CD4-positive, alpha-beta T cell (primary cell): ENCODE data around the gene MCF2L2. TPM values are rescaled to one million over a fixed set of nuclear protein-coding genes. Genes with fewer than 3 reads are reported as not detected.

ENCODE experiments used
- ATAC-seq: fragments of 200-7000 bp; cut with Tn5 transposase; one replicate; pipeline ENCODE4 v1.10.0; 2022; ENCODE audit warnings: mild to moderate bottlenecking; ENCODE audit not compliant: poor library complexity
- CTCF ChIA-PET: fragments of 350-600 bp; sonication (Branson Sonifier 250); formaldehyde crosslinking; loops from one replicate; lab custom pipeline; 2021; ENCODE audit warnings: antibody characterized with exemption, inconsistent platforms; lab: Charles Lee
- POLR2A ChIA-PET: fragments of 350-600 bp; sonication (Branson Sonifier 250); formaldehyde crosslinking; loops from one replicate; lab custom pipeline; 2021; ENCODE audit warnings: antibody characterized with exemption, inconsistent platforms; lab: Charles Lee
- DNase-seq, 14 experiments: peaks; one replicate each; pipeline ENCODE4 v3.0.0-alpha.2; 2013 to 2020; ENCODE audit warnings: mixed read lengths in 2 of 14
- H3K27ac ChIP-seq, 2 donors: one replicate each; pipeline versions ENCODE4 v1.5.1 to v1.7.0; 2013; ENCODE audit warnings: low read length in 2 of 2, low read depth in 1 of 2, mild to moderate bottlenecking in 1 of 2
- H3K27me3 ChIP-seq, 2 experiments: 1 replicate in 1 of 2; 2 replicates in 1 of 2; pipeline versions ENCODE4 v1.6.1 to v1.7.0; 2013; ENCODE audit warnings: low read length in 2 of 2, control low read depth in 1 of 2, mild to moderate bottlenecking in 1 of 2, moderate library complexity in 1 of 2; ENCODE audit not compliant: insufficient read depth in 2 of 2, control insufficient read depth in 1 of 2
- H3K36me3 ChIP-seq: one replicate; pipeline ENCODE4 v1.6.1; 2013; ENCODE audit warnings: low read length, control low read depth; ENCODE audit not compliant: insufficient read depth
- H3K4me1 ChIP-seq: one replicate; pipeline ENCODE4 v1.6.1; 2013; ENCODE audit warnings: low read length, control low read depth; ENCODE audit not compliant: insufficient read depth
- H3K4me3 ChIP-seq: one replicate; pipeline ENCODE4 v1.5.1; 2013; ENCODE audit warnings: mild to moderate bottlenecking, low read length, moderate library complexity
- H3K9me3 ChIP-seq, 2 experiments: 1 replicate in 1 of 2; 2 replicates in 1 of 2; pipeline versions ENCODE4 v1.6.1 to v1.7.0; 2013; ENCODE audit warnings: low read length in 2 of 2, mild to moderate bottlenecking in 2 of 2, control low read depth in 1 of 2, moderate library complexity in 1 of 2; ENCODE audit not compliant: control insufficient read depth in 1 of 2, insufficient read depth in 1 of 2
- H3K27ac Mint-ChIP-seq: one replicate; pipeline ENCODE4 v1.8.0; 2020; ENCODE audit warnings: mixed read lengths
- H3K27me3 Mint-ChIP-seq: one replicate; pipeline ENCODE4 v1.8.0; 2021; ENCODE audit warnings: mixed read lengths
- H3K36me3 Mint-ChIP-seq: one replicate; pipeline ENCODE4 v1.8.0; 2021; ENCODE audit warnings: low read depth, mixed read lengths
- H3K4me1 Mint-ChIP-seq: one replicate; pipeline ENCODE4 v1.8.0; 2021; ENCODE audit warnings: low read depth, mixed read lengths
- H3K4me3 Mint-ChIP-seq: one replicate; pipeline ENCODE4 v1.8.0; 2020; ENCODE audit warnings: mild to moderate bottlenecking, mixed read lengths
- H3K9me3 Mint-ChIP-seq: one replicate; pipeline ENCODE4 v1.8.0; 2020; ENCODE audit warnings: mixed read lengths
- intact Hi-C, 2 experiments: fragments of 100-400 bp; cut with DNase I in 1 of 2; cut with micrococcal nuclease in 1 of 2; formaldehyde crosslinking; loops; one replicate each; pipeline versions ENCODE4 v1.15.1 to v1.9.0; 2023 to 2025; cut with DNase I, micrococcal nuclease
- total RNA-seq, 174 experiments: library from RNA in 2 of 174; stranded (reverse) in 2 of 174; gene quantifications; one replicate each; pipeline ENCODE4 v1.2.3 and lab custom pipeline; 2021 to 2026
- TF ChIP-seq, protein P1 (sequence below): fragments of 200-600 bp; IDR thresholded peaks from one replicate; pipeline ENCODE4 v1.8.0; 2022; ENCODE audit warnings: antibody characterized with exemption, mild to moderate bottlenecking

Gene MCF2L2
- total RNA-seq, 2 experiments from 2014 or later = 3.8 to 4.1 TPM

DNA sequence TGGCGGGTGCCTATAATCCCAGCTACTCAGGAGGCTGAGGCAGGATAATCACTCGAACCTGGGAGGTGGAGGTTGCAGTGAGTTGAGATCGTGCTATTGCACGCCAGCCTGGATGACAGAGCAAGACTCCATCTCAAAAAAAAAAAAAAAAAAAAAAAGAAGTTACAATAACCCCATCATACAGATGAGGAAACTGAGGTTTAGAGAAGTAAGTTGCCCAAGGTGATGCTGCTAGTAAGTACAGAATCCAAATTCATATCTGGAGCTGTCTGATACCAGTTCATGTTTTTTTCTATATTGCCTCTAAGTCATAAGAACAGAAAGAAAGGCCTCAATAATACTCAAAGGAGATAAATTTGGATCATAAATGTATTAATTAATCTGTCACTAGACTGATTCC is 40.6 kb downstream of the MCF2L2 start:
- no peak for DNase-seq
- no peak overlapping the region for H3K4me3 ChIP-seq

DNA sequence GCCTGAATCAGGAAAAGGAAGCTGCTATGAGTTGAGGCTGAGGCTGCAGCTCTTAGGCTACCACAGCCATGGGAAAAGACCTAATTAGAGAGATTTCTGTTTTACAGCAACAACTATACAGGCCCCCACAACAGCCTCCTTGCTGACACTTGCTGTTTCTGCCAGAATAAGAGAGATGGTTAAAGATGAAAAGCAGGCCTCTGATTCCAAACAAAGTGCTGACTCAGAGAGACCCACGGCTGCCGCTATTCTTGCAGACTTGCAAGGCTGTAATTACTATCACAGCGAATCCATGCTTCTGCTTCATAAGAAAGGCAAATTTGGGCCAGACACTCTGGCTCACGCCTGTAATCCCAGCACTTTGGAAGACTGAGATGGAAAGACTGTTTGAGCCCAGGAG is 41.8 kb downstream of the MCF2L2 start:
- intact Hi-C loops = loop anchor here (1.0 to 10.0 kb wide), 6 partner anchors 102 to 672 kb away; no protein-coding TSS in a partner anchor
- Mint-ChIP-seq H3K27me3 (no peaks in the 10 kb centered on the region), H3K9me3 (no peaks in the 10 kb centered on the region), H3K27ac (no peak overlapping the region), H3K4me3 (no peak overlapping the region), H3K36me3 (no peaks in the 10 kb centered on the region), H3K4me1 (no peaks in the 10 kb centered on the region)
- no peaks in the 10 kb centered on the region for H3K27me3 ChIP-seq
- TF ChIP-seq, protein P1, sequence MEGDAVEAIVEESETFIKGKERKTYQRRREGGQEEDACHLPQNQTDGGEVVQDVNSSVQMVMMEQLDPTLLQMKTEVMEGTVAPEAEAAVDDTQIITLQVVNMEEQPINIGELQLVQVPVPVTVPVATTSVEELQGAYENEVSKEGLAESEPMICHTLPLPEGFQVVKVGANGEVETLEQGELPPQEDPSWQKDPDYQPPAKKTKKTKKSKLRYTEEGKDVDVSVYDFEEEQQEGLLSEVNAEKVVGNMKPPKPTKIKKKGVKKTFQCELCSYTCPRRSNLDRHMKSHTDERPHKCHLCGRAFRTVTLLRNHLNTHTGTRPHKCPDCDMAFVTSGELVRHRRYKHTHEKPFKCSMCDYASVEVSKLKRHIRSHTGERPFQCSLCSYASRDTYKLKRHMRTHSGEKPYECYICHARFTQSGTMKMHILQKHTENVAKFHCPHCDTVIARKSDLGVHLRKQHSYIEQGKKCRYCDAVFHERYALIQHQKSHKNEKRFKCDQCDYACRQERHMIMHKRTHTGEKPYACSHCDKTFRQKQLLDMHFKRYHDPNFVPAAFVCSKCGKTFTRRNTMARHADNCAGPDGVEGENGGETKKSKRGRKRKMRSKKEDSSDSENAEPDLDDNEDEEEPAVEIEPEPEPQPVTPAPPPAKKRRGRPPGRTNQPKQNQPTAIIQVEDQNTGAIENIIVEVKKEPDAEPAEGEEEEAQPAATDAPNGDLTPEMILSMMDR = no peak
- H3K36me3 ChIP-seq = no peaks in the 10 kb centered on the region
- ChIA-PET CTCF (no interaction called here), POLR2A (no interaction called here)
- H3K4me1 ChIP-seq = no peaks in the 10 kb centered on the region
- no peak overlapping the region for H3K4me3 ChIP-seq
- no peaks in the 10 kb centered on the region for H3K9me3 ChIP-seq
- H3K27ac ChIP-seq = no peak overlapping the region
- no peak for ATAC-seq
- DNase-seq = no peak

More for the DNA sequence above, 40.6 kb downstream of the MCF2L2 start:
- no peak overlapping the region for H3K4me3 Mint-ChIP-seq
- Histone ChIP-seq H3K27me3 (no peaks in the 10 kb centered on the region), H3K9me3 (no peaks in the 10 kb centered on the region), H3K36me3 (no peaks in the 10 kb centered on the region), H3K27ac (no peak overlapping the region), H3K4me1 (no peaks in the 10 kb centered on the region)
- ChIA-PET CTCF (interaction anchor here (1.9 kb wide), 1 partner anchor 266 kb away, joined by 5 read pairs; no protein-coding TSS in a partner anchor), POLR2A (no interaction called here)
- H3K27ac Mint-ChIP-seq = no peak overlapping the region
- ATAC-seq = no peak
- intact Hi-C loops = loop anchor here (2.0 to 10.0 kb wide), 4 partner anchors 103 to 673 kb away; no protein-coding TSS in a partner anchor
- H3K36me3 Mint-ChIP-seq = no peaks in the 10 kb centered on the region
- TF ChIP-seq, protein P1 = no peak
- no peaks in the 10 kb centered on the region for H3K27me3 Mint-ChIP-seq
- no peaks in the 10 kb centered on the region for H3K9me3 Mint-ChIP-seq
- no peaks in the 10 kb centered on the region for H3K4me1 Mint-ChIP-seq

DNA sequence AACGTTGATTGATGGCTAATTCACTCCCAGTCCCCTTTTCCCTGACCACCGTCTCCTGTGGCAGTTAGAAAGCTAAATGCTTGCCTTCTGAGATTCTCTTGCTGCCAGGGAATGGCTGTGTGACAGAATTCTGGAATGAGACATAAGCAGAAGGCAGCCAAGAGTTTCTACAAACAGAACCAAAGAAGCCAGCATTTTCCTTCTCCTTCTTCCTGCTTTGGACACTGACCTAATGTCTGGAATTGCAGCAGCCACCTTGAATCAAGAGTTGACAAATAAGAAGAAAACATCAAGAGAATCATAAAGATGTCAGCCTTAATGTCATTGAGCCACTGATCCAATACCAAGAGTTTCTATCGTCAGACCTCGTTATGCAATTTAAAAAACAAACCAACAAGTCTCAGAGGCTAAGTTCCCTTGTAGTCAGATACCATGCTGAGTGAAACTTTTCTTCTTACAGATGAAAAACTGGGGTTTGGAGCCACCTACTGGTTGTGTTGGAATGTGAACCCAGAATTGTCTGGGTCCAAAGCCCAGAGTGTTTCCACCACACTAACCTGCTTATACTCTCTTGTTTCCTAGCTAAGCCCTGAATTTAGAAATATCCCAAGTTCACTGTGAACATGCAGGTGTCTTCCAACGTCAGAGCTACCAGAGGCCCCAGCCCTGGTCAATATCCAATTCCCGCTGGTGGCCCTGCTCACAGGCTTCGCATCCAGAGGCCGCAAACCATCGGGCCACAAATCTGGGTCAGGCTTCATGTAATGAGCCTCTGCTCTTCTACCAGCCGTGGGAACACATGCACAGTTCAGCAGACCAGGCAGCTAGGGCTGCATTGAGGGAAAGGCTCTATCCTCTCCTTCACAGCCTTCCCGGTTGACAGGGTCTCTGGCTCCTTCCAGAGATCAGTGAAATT is 42.5 kb downstream of the MCF2L2 start:
- Histone ChIP-seq H3K36me3 (no peaks in the 10 kb centered on the region), H3K4me3 (no peak overlapping the region), H3K9me3 (no peaks in the 10 kb centered on the region), H3K27me3 (no peaks in the 10 kb centered on the region), H3K27ac (no peak overlapping the region), H3K4me1 (no peaks in the 10 kb centered on the region)
- ChIA-PET POLR2A (no interaction called here), CTCF (interaction anchor here (1.6 to 1.7 kb wide), 2 partner anchors 201 to 263 kb away, joined by 7 read pairs; no protein-coding TSS in a partner anchor)
- intact Hi-C loops = loop anchor here (1.0 to 10.0 kb wide), 6 partner anchors 101 to 671 kb away; no protein-coding TSS in a partner anchor
- ATAC-seq (peak; percentile 81), DNase-seq (peak; percentile 16 to 81 (median 46))
- Mint-ChIP-seq H3K27me3 (no peaks in the 10 kb centered on the region), H3K4me3 (no peak overlapping the region), H3K4me1 (no peaks in the 10 kb centered on the region), H3K36me3 (no peaks in the 10 kb centered on the region), H3K9me3 (no peaks in the 10 kb centered on the region), H3K27ac (no peak overlapping the region)
- TF ChIP-seq, protein P1 = peak; percentile 77
